HG03064 (cell line): ENCODE results near the gene ZNF354B.
"Not testable (repeated sequence)": the region's sequence is repeated elsewhere in the genome, so short reads cannot be mapped to it uniquely, and the experiment has no call there.

Experiments used
- ATAC-seq: cut with Tn5 transposase; IDR thresholded peaks from one replicate; pipeline ENCODE4 v1.9.1; 2021; ENCODE audit warnings: low read depth; ENCODE audit not compliant: unreplicated experiment

Gene ZNF354B

DNA sequence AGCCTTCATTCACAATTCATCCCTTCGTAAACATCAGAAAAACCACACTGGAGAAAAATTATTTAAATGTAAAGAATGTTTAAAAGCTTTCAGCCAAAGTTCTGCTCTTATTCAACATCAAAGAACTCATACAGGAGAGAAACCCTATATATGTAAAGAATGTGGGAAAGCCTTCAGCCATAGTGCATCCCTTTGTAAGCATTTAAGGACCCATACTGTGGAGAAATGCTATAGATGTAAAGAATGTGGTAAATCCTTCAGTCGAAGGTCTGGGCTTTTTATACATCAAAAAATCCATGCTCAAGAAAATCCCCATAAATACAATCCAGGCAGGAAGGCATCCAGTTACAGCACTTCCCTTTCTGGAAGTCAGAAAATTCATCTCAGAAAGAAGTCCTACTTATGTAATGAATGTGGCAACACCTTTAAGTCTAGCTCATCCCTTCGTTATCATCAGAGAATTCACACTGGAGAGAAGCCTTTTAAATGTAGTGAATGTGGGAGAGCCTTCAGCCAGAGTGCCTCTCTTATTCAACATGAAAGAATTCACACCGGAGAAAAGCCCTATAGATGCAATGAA, 23.5 kb downstream of the ZNF354B start:
- not testable (repeated sequence) for ATAC-seq

DNA sequence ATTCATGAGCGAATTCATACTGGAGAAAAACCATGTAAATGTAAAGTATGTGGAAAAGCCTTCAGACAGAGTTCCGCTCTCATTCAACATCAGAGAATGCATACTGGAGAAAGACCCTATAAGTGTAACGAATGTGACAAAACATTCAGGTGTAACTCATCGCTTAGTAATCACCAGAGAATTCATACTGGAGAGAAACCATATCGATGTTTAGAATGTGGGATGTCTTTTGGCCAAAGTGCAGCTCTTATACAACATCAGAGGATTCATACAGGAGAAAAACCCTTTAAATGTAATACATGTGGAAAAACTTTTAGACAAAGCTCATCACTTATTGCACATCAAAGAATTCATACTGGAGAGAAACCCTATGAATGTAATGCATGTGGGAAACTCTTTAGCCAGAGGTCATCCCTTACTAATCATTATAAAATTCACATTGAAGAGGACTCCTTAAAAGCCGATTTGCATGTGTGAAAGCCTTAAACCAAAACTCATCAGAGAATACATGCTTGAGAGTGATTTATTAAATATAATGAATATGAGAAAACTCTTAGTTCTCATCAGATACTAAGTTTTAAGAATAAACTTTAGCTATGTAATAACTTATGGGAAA, 24.2 kb downstream of the ZNF354B start:
- no peak for ATAC-seq

DNA sequence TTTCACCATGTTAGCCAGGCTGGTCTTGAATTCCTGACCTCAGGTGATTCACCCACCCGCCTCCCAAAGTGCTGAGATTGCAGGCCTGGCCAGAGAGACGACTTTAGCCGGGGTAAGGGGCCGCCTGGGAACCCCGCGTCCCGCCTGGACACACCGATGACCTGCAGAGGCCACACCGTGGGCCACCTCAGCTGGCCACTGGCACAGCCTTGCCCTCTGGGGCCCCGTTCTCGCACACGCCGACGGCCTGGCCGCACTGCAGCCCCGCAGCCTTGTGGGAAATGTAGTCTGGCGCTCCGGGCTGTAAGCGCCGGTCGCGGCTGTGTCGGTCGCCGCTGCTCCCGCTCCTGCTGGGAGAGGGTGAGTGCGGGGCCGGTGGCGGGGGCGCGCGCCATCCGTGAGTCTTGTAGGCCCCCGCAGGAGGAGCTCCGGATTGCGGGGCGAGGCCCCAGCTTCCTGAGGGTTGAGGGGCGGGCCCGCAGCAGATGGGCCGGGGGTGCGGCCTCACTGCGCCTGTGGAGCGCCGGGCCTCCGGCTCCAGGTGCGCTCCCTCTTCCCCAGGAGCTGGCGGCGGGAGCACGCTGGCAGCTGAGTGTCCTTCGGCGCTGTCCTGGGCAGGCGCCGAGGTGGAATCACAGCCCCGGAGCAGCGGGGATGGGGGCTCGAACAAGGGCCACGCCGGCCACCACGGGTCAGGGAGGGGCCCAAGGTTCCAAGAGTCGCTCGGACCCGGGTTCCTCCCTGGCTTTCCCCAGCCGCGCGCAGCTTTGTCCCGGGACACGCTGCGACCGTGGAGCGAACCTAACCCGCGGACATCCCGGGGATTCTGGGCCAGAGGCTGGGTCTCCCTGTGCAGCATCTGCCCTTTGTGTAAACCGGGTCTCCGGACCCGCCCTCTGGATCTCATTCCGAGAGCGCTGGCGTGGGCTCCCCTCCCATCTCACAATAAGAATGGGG, 36.1 kb downstream of the ZNF354B start, which contains the start of gene ZFP2:
Gene ZFP2 (plus strand): TSS at position 299 of the 957 bp plus-strand sequence. CDS start 35,401 bp downstream, outside the sequence.
- no peak for ATAC-seq

DNA sequence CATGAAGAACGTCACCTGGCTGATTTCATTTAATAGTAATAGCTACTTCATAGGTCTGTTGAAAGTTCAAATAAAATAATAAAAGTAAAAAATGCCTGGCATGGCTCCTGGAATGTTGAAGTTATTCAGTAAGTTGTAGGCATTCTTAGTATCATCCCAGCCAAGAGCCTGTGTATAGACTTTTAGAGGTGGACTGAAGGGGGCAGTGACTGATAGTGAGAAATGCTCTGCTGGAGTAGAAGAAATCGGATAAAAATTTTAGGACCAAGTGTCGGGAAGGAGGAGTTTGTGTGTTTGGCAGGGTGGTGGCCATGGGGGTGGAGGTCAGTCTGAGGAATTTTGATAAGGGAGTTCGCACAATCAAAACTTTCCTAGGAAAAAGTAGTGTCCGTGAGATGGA, 39.5 kb downstream of the ZNF354B start:
- no peak for ATAC-seq

DNA sequence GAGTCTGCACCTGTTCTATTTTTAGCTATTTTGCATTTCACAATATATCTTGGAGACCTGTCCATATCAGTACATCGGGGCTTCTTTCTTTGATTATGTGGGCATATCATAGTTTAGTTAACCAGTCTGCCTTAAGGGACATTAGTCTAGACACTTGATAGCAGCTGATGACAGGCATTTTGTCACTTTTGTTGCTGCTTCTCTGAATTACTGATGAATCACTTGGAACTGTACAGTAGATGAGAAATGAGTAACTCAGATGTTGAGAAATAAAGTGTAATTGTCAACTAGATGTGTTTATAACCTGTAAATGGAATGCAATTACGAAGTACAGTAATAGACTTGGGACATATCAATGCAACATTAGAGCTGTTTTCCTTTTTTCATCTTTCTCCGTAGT, 43.1 kb downstream of the ZNF354B start:
- no peak for ATAC-seq

DNA sequence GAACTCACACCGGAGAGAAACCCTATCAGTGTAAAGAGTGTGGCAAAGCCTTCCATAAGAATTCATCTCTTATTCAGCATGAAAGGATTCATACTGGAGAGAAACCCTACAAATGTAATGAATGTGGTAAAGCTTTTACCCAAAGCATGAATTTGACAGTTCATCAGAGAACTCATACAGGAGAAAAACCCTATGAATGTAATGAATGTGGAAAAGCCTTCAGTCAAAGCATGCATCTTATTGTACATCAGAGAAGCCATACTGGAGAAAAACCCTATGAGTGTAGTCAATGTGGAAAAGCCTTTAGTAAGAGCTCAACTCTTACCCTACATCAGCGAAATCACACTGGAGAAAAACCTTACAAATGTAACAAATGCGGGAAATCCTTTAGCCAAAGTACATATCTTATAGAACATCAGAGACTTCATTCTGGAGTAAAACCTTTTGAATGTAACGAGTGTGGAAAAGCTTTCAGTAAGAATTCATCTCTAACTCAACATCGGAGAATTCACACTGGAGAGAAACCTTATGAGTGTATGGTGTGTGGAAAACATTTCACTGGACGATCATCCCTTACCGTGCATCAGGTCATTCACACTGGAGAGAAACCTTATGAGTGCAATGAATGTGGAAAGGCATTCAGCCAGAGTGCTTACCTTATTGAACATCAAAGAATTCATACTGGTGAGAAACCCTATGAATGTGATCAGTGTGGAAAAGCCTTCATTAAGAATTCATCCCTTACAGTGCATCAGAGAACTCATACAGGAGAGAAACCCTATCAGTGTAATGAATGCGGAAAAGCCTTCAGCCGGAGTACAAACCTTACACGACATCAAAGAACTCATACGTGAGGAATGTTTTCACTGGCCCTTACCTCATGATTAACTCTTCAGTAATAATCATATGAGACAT, 72.3 kb downstream of the ZNF354B start:
- ATAC-seq = no peak
